Kidney epithelial cell (primary cell): ENCODE data around the gene DHRS13. TPM values are rescaled to one million over a fixed set of nuclear protein-coding genes. Genes with fewer than 3 reads are reported as not detected.

ENCODE experiments used
- DNase-seq: peaks from one replicate; pipeline ENCODE4 v3.0.0-alpha.2; 2010; ENCODE audit warnings: low read depth
- H3K27me3 ChIP-seq: 2 replicates; pipeline ENCODE4 v1.6.0; 2011; ENCODE audit warnings: low read length; ENCODE audit not compliant: control insufficient read depth, insufficient read depth
- H3K36me3 ChIP-seq: 2 replicates; pipeline ENCODE4 v1.5.1; 2011; ENCODE audit warnings: low read length; ENCODE audit not compliant: control insufficient read depth, insufficient read depth
- H3K4me3 ChIP-seq: 2 replicates; pipeline ENCODE4 v1.5.1; 2011; ENCODE audit warnings: low read depth, mild to moderate bottlenecking, control low read depth, low read length
- total RNA-seq: library from RNA; depleted of rRNA; stranded (reverse); fragments of >200 nt; gene quantifications from 2 replicates; pipeline ENCODE4 v1.2.3, GENCODE V29; 2015
- TF ChIP-seq, protein P1 (sequence below): IDR thresholded peaks from 2 replicates; pipeline ENCODE4 v1.5.1; 2011; ENCODE audit warnings: mild to moderate bottlenecking, moderate library complexity, low read length, control low read depth, inconsistent platforms; ENCODE audit not compliant: insufficient read depth, poor library complexity, severe bottlenecking

Gene DHRS13
- total RNA-seq, 1 donor from 2014 or later = 12.7 TPM

DNA sequence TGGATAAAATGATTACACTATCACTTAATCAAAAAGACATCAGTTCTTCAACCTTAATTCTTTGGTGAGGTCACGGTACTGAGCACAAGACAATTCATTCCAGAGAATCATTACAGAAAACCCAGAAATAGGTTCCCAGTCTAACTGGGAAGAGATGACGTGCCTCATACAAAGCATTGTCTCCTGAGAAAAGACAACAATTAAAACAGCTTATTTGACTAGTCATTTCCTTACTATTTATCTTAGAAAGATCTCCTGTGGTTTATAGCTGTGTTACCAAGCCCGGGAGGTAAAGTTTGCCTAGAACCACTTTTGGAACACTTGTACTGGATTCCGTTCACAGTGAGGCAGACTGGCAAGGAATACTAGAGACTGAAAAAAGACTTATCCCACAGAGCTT, 43.4 kb upstream of the DHRS13 start:
- TF ChIP-seq, protein P1, sequence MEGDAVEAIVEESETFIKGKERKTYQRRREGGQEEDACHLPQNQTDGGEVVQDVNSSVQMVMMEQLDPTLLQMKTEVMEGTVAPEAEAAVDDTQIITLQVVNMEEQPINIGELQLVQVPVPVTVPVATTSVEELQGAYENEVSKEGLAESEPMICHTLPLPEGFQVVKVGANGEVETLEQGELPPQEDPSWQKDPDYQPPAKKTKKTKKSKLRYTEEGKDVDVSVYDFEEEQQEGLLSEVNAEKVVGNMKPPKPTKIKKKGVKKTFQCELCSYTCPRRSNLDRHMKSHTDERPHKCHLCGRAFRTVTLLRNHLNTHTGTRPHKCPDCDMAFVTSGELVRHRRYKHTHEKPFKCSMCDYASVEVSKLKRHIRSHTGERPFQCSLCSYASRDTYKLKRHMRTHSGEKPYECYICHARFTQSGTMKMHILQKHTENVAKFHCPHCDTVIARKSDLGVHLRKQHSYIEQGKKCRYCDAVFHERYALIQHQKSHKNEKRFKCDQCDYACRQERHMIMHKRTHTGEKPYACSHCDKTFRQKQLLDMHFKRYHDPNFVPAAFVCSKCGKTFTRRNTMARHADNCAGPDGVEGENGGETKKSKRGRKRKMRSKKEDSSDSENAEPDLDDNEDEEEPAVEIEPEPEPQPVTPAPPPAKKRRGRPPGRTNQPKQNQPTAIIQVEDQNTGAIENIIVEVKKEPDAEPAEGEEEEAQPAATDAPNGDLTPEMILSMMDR = no peak
- Histone ChIP-seq H3K27me3 (no peaks in the 10 kb centered on the region), H3K4me3 (no peak overlapping the region), H3K36me3 (no peaks in the 10 kb centered on the region)
- DNase-seq = peak; percentile 49

DNA sequence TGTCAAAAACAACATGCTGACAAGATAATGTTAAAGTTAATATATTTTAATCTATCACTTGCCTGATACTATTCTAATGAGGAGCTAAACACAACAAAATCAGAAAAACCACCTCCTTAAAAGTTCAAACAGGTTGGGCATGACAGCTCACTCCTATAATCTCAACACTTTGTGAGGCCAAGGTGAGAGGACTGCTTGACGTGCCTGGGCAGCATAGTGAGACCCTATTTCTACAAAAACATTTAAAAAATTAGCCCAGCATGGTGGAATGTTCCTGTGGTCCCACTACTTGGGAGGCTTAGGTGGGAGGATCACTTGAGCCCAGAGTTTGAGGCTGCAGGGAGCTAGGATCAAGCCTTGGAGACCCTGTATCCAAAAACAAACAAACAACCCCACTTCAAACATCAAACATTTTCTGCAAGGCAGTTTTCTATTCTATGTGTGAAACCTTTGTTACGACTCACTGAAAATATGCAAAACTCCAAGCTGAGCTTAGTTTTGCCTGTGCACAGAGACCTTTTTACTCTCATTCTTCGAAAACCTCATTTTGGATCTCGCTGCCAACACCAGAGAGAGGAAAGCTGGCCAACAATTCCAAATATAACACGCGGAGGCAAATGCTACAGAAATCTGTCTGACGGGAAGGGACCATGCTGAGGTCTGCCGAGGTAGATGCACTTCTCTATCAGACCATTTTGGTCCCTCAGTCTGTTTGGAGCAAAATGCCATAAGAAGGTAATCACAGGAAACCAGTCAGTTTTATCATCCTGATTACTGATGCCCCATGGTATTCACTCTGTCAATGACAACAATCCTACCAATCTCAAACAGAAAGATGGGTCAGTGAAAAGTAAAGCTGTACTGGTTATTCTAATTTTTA, 42.2 kb upstream of the DHRS13 start:
- Histone ChIP-seq H3K36me3 (peaks cover 2% of the 10 kb centered on the region), H3K27me3 (no peaks in the 10 kb centered on the region), H3K4me3 (no peak overlapping the region)
- no peak for DNase-seq
- TF ChIP-seq, protein P1 = no peak

DNA sequence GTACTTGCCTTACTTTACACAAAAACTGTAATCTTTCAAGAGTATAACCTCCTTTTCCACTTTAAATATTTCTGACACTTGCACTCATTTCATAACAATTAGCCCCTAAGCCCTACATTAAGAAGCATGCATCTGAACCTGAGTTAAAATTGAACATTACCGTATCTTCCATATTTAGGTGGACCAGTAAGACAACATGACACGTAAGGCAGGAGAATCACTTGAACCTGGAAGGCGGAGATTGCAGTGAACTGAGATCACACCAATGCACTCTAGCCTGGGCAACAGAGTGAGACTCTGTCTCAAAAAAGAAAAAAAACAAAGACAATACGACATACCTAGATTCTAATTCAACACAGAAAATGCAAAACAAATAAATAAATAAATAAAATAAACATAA, 41.5 kb upstream of the DHRS13 start:
- H3K36me3 ChIP-seq = peaks cover 2% of the 10 kb centered on the region
- H3K4me3 ChIP-seq = no peak overlapping the region
- no peaks in the 10 kb centered on the region for H3K27me3 ChIP-seq
- no peak for DNase-seq
- TF ChIP-seq, protein P1 = no peak

DNA sequence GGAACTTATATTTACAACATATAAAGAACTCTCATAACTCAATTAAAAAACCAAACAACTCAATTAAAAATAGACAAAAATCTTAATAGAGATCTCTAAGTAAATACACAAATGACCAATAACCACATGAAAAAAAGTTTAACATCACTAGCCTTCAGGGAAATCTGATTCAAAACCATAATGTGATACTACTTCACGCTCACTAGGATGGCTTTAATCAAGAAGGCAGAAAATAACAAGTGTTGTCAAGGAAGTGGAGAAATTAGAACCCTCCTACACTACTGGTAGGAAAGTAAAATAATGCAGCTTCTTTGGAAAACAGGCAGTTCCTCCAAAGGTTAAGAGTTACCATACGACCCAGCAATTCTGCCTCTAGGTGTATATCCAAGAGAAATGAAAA, 40.0 kb upstream of the DHRS13 start:
- Histone ChIP-seq H3K27me3 (no peaks in the 10 kb centered on the region), H3K36me3 (peaks cover 2% of the 10 kb centered on the region), H3K4me3 (no peak overlapping the region)
- TF ChIP-seq, protein P1 = no peak
- no peak for DNase-seq

DNA sequence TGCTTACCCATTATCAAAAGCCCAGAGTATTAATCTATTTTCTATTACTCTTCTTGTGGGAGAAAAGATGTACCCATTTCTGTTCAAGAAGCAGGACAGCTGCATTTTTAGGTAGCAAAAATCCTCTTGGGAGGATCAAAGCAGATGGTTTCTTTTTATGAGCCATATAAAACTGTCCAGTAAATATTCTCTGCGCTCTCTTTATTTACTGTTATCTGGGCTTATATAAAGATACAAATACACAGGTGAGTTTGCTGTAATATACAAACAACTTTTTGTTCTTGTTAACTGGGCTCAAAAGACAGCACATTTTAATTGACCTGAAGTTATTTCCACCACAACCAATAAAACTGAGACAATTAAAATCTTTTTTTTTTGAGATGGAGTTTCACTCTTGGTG, 38.4 kb upstream of the DHRS13 start:
- no peak for DNase-seq
- H3K36me3 ChIP-seq = peaks cover 2% of the 10 kb centered on the region

More for the DNA sequence above, 38.4 kb upstream of the DHRS13 start:
- Histone ChIP-seq H3K4me3 (no peak overlapping the region), H3K27me3 (no peaks in the 10 kb centered on the region)
- TF ChIP-seq, protein P1 = no peak
